OCI-LY1 (cell line): ENCODE measurements around the gene LTA.

Experiments
- H2AFZ ChIP-seq: fragments of 200-600 bp; sonication (generic), shearing (Covaris generic); 2 replicates; pipeline ENCODE4 v1.6.0; 2014; ENCODE audit warnings: antibody characterized with exemption, mild to moderate bottlenecking, low read length
- H3F3A ChIP-seq: fragments of 200-600 bp; sonication (generic), shearing (Covaris generic); 2 replicates; pipeline ENCODE4 v1.6.0; 2014; ENCODE audit warnings: mild to moderate bottlenecking, antibody characterized with exemption, low read length, moderate library complexity; ENCODE audit not compliant: insufficient read depth
- H3K27ac ChIP-seq: fragments of 200-600 bp; sonication (generic); 2 replicates; pipeline ENCODE4 v1.5.1; 2014; ENCODE audit warnings: low read length, mixed run types, mild to moderate bottlenecking, low read depth; ENCODE audit not compliant: poor library complexity, severe bottlenecking
- H3K27me3 ChIP-seq: fragments of 200-600 bp; sonication (generic); 2 replicates; pipeline ENCODE4 v1.6.0; 2014; ENCODE audit warnings: antibody characterized with exemption, mild to moderate bottlenecking, low read length, moderate library complexity; ENCODE audit not compliant: insufficient read depth
- H3K36me3 ChIP-seq: fragments of 200-600 bp; sonication (generic); 2 replicates; pipeline ENCODE4 v1.6.1; 2014; ENCODE audit warnings: mild to moderate bottlenecking, antibody characterized with exemption, low read length, moderate library complexity, mixed read lengths; ENCODE audit not compliant: insufficient read depth
- H3K4me1 ChIP-seq: fragments of 200-600 bp; sonication (generic); 2 replicates; pipeline ENCODE4 v1.5.1; 2014; ENCODE audit warnings: mild to moderate bottlenecking, low read length, moderate library complexity; ENCODE audit not compliant: insufficient read depth, severe bottlenecking
- H3K4me2 ChIP-seq: fragments of 200-600 bp; sonication (generic), shearing (Covaris generic); 2 replicates; pipeline ENCODE4 v1.6.1; 2014; ENCODE audit warnings: low read length
- H3K4me3 ChIP-seq: fragments of 200-600 bp; sonication (generic); 2 replicates; pipeline ENCODE4 v1.5.1; 2014; ENCODE audit warnings: low read length, low read depth, mild to moderate bottlenecking, mixed read lengths; ENCODE audit not compliant: poor library complexity, severe bottlenecking
- H3K79me2 ChIP-seq: fragments of 200-600 bp; shearing (Covaris generic); 2 replicates; pipeline ENCODE4 v1.6.1; 2016; ENCODE audit warnings: mixed run types, low read length, mixed read lengths; ENCODE audit not compliant: insufficient read depth
- H3K9ac ChIP-seq: fragments of 200-600 bp; sonication (generic), shearing (Covaris generic); 2 replicates; pipeline ENCODE4 v1.6.1; 2014; ENCODE audit warnings: mild to moderate bottlenecking, low read length, mixed read lengths
- H3K9me2 ChIP-seq: fragments of 200-600 bp; sonication (generic), shearing (Covaris generic); 2 replicates; pipeline ENCODE4 v1.6.1; 2014; ENCODE audit warnings: low read depth, mild to moderate bottlenecking, low read length, mixed read lengths
- H3K9me3 ChIP-seq: fragments of 200-600 bp; shearing (Covaris generic); 2 replicates; pipeline ENCODE4 v1.6.1; 2014; ENCODE audit warnings: low read length, mixed read lengths
- H4K20me1 ChIP-seq: fragments of 200-600 bp; sonication (generic), shearing (Covaris generic); 2 replicates; pipeline ENCODE4 v1.6.0; 2016; ENCODE audit warnings: mild to moderate bottlenecking, low read length; ENCODE audit not compliant: insufficient read depth
- CTCF ChIP-seq: fragments of 200-600 bp; sonication (generic), shearing (Covaris generic); IDR thresholded peaks from 2 replicates; pipeline ENCODE4 v1.5.1; 2017; ENCODE audit warnings: mild to moderate bottlenecking, antibody characterized with exemption, low read length, moderate library complexity, mixed read lengths
- EZH2 ChIP-seq: fragments of 200-600 bp; sonication (generic), shearing (Covaris generic); IDR thresholded peaks from 2 replicates; pipeline ENCODE4 v1.8.0; 2017; ENCODE audit warnings: borderline replicate concordance, mixed run types, mild to moderate bottlenecking, antibody characterized with exemption, low read length, moderate library complexity, mixed read lengths

LTA gene

GRCh38 chr6:31609519-31610406 is 37.7 kb downstream of the LTA start:
- Histone ChIP-seq H3K4me3 (no peak overlapping the region), H3K9ac (no peak overlapping the region), H3K27ac (no peak overlapping the region), H3K4me2 (no peak overlapping the region), H3K4me1 (peaks cover 13% of the 10 kb centered on the region), H3K9me3 (no peaks in the 10 kb centered on the region), H2AFZ (no peak overlapping the region), H3K9me2 (no peaks in the 10 kb centered on the region), H4K20me1 (no peaks in the 10 kb centered on the region), H3K79me2 (no peaks in the 10 kb centered on the region), H3K27me3 (no peaks in the 10 kb centered on the region), H3F3A (no peaks in the 10 kb centered on the region), H3K36me3 (no peaks in the 10 kb centered on the region)
- TF ChIP-seq EZH2 = no peak
- no peak for TF ChIP-seq CTCF

DNA sequence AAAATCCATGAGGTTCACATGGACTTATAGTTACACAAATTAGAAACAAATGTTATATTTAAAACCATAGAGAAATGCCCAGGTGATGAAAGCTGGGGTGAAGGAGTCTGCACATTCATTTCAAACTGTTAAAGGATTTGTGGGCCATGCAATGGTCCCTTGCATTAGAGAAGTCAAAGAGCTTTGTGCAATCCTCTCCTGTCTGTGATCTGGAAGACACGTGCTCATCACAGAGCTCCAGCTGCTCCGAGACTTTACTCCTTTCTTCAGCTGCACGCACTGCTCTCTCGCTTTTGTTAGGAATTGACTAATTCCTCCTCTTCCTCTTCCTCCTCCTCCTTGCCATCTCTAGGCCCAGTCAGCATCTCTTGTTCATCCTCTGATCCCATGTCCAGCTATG is 38.9 kb downstream of the LTA start:
- Histone ChIP-seq H3K4me2 (no peak overlapping the region), H3K36me3 (no peaks in the 10 kb centered on the region), H3K4me1 (peaks cover 25% of the 10 kb centered on the region), H3K79me2 (no peaks in the 10 kb centered on the region), H3K9ac (no peak overlapping the region), H3K27ac (no peak overlapping the region), H4K20me1 (no peaks in the 10 kb centered on the region), H3K4me3 (no peak overlapping the region), H2AFZ (no peak overlapping the region), H3F3A (no peaks in the 10 kb centered on the region), H3K27me3 (no peaks in the 10 kb centered on the region), H3K9me2 (no peaks in the 10 kb centered on the region), H3K9me3 (no peaks in the 10 kb centered on the region)
- TF ChIP-seq CTCF (no peak), EZH2 (no peak)

DNA sequence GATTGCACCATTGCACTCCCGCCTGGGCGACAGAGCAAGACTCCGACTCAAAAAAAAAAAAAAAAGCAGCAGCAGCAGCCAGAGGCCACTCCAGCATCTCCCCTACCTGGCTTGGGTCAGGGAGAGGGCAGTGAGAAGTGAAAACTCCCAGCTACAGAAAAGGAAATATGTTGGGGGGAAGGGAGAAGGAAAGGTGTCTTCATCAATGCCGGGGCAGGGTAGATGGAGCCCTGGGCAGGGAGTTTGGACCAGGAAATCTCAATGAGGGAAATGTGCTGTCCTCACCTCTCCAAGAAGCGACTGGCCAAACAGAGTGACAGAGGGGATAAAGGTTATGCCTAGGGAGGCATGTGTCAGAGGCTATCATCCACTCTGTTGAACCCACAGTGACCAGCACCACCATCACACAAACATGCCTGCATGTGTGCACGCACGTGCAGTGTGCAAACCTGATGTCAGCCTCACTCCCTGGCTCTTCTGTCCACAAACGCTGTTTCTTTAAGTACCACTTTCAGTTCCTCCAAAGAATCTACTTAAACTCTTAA is 42.1 kb downstream of the LTA start:
- Histone ChIP-seq H2AFZ (no peak overlapping the region), H3K4me1 (peaks cover 32% of the 10 kb centered on the region), H3K4me2 (peak overlapping the region; percentile 23), H3K4me3 (no peak overlapping the region), H4K20me1 (no peaks in the 10 kb centered on the region), H3K27me3 (no peaks in the 10 kb centered on the region), H3K9me3 (no peaks in the 10 kb centered on the region), H3K27ac (peak overlapping the region; percentile 60), H3K79me2 (no peaks in the 10 kb centered on the region), H3K36me3 (no peaks in the 10 kb centered on the region), H3K9ac (no peak overlapping the region; the same call in 1 of the 2 replicates), H3K9me2 (no peaks in the 10 kb centered on the region), H3F3A (no peaks in the 10 kb centered on the region)
- TF ChIP-seq CTCF (no peak), EZH2 (no peak)
